ENCODE data around the gene CDKN2B.

Gene CDKN2B

DNA sequence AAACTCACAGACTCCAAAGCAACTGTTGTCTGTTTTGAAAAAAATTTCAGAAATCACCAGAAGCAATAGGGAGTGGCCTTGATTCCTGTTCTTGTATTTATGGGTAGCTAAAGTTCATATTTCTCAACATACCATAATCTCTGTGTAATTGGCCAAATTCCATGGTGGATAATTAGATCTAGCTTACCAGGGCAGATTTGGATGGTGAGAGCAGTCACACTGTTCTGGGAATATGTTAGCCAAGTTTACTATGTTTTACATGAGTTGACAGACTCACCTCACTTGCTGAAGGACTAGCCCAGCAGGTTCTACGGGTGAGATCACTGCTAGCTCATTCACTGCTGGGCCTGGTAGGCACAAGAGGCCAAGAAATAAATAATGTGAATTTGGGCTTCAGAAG lies 32.7 kb upstream of the CDKN2B start:
- ChIA-PET CTCF (interaction anchor here (0.6 to 5.8 kb wide), 13 partner anchors 8 to 229 kb away, joined by 3 to 48 read pairs (median 4); partner anchors contain the start of gene CDKN2B), POLR2A (interaction anchor here (0.7 to 3.5 kb wide), 2 partner anchors 13 to 33 kb away, joined by 3 to 23 read pairs; partner anchors contain the start of gene CDKN2B)
- Histone ChIP-seq H3K4me1 (ENCODE audit: control insufficient read depth, insufficient read depth, low read length) (peaks cover 12% of the 10 kb centered on the region; the same call in 1 of the 2 replicates), H3K9me3 (ENCODE audit: control insufficient read depth, insufficient read depth, low read depth, low read length) (no peaks in the 10 kb centered on the region), H3K36me3 (ENCODE audit: control insufficient read depth in 2 of 2, insufficient read depth in 1 of 2, low read length in 2 of 2) (peaks cover 0 to 3% of the 10 kb centered on the region in 2 experiments; a peak in 1 of 3 replicates), H3K4me3 (ENCODE audit: low read depth, low read length) (no peak overlapping the region), H3K27ac (ENCODE audit: extremely low read depth, low read depth, low read length) (no peak overlapping the region)
- TF ChIP-seq ZNF514 (tag by site-specific recombination; IDR thresholded peaks at IDR 0.05): no peak
- no peak for TF ChIP-seq OVOL3 (tag by site-specific recombination; IDR thresholded peaks at IDR 0.05)
- no peak for TF ChIP-seq WT1 (tag by site-specific recombination; IDR thresholded peaks at IDR 0.05)
- no peak for TF ChIP-seq ZNF792 (tag by site-specific recombination; IDR thresholded peaks at IDR 0.05)
- TF ChIP-seq ZNF785 (tag by site-specific recombination; IDR thresholded peaks at IDR 0.05): no peak
- TF ChIP-seq ZNF114 (tag by site-specific recombination; IDR thresholded peaks at IDR 0.05): no peak
- TF ChIP-seq KLF16 (tag by site-specific recombination; IDR thresholded peaks at IDR 0.05): no peak
- TF ChIP-seq ZSCAN23 (tag by site-specific recombination; IDR thresholded peaks at IDR 0.05): no peak
- no peak for TF ChIP-seq ZNF324 (tag by site-specific recombination; IDR thresholded peaks at IDR 0.05)
- TF ChIP-seq, protein P1, sequence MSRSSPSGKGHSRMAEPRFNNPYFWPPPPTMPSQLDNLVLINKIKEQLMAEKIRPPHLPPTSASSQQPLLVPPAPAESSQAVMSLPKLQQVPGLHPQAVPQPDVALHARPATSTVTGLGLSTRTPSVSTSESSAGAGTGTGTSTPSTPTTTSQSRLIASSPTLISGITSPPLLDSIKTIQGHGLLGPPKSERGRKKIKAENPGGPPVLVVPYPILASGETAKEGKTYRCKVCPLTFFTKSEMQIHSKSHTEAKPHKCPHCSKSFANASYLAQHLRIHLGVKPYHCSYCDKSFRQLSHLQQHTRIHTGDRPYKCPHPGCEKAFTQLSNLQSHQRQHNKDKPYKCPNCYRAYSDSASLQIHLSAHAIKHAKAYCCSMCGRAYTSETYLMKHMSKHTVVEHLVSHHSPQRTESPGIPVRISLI (tag by site-specific recombination; IDR thresholded peaks at IDR 0.05): no peak
- no peak for TF ChIP-seq ZNF350 (tag by site-specific recombination; IDR thresholded peaks at IDR 0.05)
- TF ChIP-seq MYNN (tag by site-specific recombination; IDR thresholded peaks at IDR 0.05; ENCODE audit: borderline replicate concordance): no peak
- no peak for TF ChIP-seq ZNF701 (tag by site-specific recombination; IDR thresholded peaks at IDR 0.05)
- TF ChIP-seq ZNF19 (tag by site-specific recombination; IDR thresholded peaks at IDR 0.05; ENCODE audit: low read depth): no peak
- no peak for TF ChIP-seq HOXA7 (CRISPR knock-in tag; IDR thresholded peaks at IDR 0.05; ENCODE audit: borderline replicate concordance)
- TF ChIP-seq, protein P2, sequence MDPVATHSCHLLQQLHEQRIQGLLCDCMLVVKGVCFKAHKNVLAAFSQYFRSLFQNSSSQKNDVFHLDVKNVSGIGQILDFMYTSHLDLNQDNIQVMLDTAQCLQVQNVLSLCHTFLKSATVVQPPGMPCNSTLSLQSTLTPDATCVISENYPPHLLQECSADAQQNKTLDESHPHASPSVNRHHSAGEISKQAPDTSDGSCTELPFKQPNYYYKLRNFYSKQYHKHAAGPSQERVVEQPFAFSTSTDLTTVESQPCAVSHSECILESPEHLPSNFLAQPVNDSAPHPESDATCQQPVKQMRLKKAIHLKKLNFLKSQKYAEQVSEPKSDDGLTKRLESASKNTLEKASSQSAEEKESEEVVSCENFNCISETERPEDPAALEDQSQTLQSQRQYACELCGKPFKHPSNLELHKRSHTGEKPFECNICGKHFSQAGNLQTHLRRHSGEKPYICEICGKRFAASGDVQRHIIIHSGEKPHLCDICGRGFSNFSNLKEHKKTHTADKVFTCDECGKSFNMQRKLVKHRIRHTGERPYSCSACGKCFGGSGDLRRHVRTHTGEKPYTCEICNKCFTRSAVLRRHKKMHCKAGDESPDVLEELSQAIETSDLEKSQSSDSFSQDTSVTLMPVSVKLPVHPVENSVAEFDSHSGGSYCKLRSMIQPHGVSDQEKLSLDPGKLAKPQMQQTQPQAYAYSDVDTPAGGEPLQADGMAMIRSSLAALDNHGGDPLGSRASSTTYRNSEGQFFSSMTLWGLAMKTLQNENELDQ (tag by site-specific recombination; IDR thresholded peaks at IDR 0.05; ENCODE audit: low read depth): no peak
- no peak for TF ChIP-seq GLI4 (tag by site-specific recombination; IDR thresholded peaks at IDR 0.05)
- TF ChIP-seq, protein P3, sequence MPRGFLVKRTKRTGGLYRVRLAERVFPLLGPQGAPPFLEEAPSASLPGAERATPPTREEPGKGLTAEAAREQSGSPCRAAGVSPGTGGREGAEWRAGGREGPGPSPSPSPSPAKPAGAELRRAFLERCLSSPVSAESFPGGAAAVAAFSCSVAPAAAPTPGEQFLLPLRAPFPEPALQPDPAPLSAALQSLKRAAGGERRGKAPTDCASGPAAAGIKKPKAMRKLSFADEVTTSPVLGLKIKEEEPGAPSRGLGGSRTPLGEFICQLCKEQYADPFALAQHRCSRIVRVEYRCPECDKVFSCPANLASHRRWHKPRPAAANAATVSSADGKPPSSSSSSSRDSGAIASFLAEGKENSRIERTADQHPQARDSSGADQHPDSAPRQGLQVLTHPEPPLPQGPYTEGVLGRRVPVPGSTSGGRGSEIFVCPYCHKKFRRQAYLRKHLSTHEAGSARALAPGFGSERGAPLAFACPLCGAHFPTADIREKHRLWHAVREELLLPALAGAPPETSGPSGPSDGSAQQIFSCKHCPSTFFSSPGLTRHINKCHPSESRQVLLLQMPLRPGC (tag by site-specific recombination; IDR thresholded peaks at IDR 0.05): no peak
- no peak for TF ChIP-seq GLIS1 (tag by site-specific recombination; IDR thresholded peaks at IDR 0.05)

DNA sequence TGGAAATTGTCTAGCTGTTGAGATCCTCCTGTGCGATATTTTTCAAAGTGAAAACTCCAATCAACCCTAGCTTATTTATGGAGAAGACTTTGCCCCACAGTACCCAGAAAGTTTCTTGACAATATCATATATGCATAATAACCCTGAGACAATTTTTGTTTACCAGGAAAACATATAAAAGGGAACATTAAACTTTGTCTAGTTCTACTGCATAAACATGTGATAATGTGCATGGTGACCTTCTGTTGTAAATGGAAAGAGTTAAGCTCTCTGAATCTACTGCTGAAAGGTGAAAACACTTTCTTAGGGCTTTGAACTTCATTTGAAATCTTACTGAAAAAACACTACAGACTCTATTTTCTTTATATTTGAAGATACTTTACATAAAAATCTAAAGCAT lies 32.2 kb upstream of the CDKN2B start:
- POLR2A ChIA-PET: interaction anchor here (3.5 kb wide), 1 partner anchor 32 kb away, joined by 23 read pairs; the partner anchor contains the start of gene CDKN2B
- no peaks in the 10 kb centered on the region for H3K36me3 ChIP-seq (ENCODE audit: control insufficient read depth in 2 of 2, insufficient read depth in 1 of 2, low read length in 2 of 2)
- no peak overlapping the region for H3K4me3 ChIP-seq (ENCODE audit: low read depth, low read length)
- CTCF ChIA-PET: interaction anchor here (0.7 to 5.8 kb wide), 10 partner anchors 8 to 228 kb away, joined by 3 to 48 read pairs (median 7); partner anchors contain the start of gene CDKN2B
- H3K27ac ChIP-seq (ENCODE audit: extremely low read depth, low read depth, low read length): no peak overlapping the region
- no peaks in the 10 kb centered on the region for H3K9me3 ChIP-seq (ENCODE audit: control insufficient read depth, insufficient read depth, low read depth, low read length)
- peaks cover 12% of the 10 kb centered on the region; the same call in 1 of the 2 replicates for H3K4me1 ChIP-seq (ENCODE audit: control insufficient read depth, insufficient read depth, low read length)
- TF ChIP-seq, protein P3 (tag by site-specific recombination; IDR thresholded peaks at IDR 0.05): no peak
- TF ChIP-seq, protein P4, sequence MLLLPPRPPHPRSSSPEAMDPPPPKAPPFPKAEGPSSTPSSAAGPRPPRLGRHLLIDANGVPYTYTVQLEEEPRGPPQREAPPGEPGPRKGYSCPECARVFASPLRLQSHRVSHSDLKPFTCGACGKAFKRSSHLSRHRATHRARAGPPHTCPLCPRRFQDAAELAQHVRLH (tag by site-specific recombination; IDR thresholded peaks at IDR 0.05): no peak
- TF ChIP-seq ZNF544 (tag by site-specific recombination; IDR thresholded peaks at IDR 0.05) (no peak), ZFHX2 (tag by site-specific recombination; conservative IDR thresholded peaks at IDR 0.05) (no peak), ZNF169 (tag by site-specific recombination; IDR thresholded peaks at IDR 0.05) (no peak), KLF9 (tag by site-specific recombination; IDR thresholded peaks at IDR 0.05; ENCODE audit: low read depth) (no peak), ZNF529 (tag by site-specific recombination; IDR thresholded peaks at IDR 0.05; ENCODE audit: insufficient replicate concordance) (no peak)
- TF ChIP-seq, protein P5, sequence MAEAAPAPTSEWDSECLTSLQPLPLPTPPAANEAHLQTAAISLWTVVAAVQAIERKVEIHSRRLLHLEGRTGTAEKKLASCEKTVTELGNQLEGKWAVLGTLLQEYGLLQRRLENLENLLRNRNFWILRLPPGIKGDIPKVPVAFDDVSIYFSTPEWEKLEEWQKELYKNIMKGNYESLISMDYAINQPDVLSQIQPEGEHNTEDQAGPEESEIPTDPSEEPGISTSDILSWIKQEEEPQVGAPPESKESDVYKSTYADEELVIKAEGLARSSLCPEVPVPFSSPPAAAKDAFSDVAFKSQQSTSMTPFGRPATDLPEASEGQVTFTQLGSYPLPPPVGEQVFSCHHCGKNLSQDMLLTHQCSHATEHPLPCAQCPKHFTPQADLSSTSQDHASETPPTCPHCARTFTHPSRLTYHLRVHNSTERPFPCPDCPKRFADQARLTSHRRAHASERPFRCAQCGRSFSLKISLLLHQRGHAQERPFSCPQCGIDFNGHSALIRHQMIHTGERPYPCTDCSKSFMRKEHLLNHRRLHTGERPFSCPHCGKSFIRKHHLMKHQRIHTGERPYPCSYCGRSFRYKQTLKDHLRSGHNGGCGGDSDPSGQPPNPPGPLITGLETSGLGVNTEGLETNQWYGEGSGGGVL (tag by site-specific recombination; IDR thresholded peaks at IDR 0.05): no peak
